Measurements from ENCODE around the gene POU5F1.

Gene POU5F1

GRCh38 chr6:31138982-31139381 lies 31.5 kb downstream of the POU5F1 start, which contains the start of gene PSORS1C2:
PSORS1C2 (minus strand) TSS chr6:31139066; CDS start chr6:31139026, 40 bp downstream.
- no peak for DNase-seq

GRCh38 chr6:31135710-31136109 lies 34.8 kb downstream of the POU5F1 start:
- DNase-seq: no peak

- no peak for DNase-seq
Observed at GRCh38 chr6:31132806-31133205, 37.7 kb downstream of the POU5F1 start.

GRCh38 chr6:31131595-31131994 lies 38.9 kb downstream of the POU5F1 start:
- no peak for DNase-seq

GRCh38 chr6:31130751-31131150 lies 39.7 kb downstream of the POU5F1 start:
- no peak for DNase-seq

- DNase-seq: no peak
Observed at GRCh38 chr6:31129130-31129529, 41.4 kb downstream of the POU5F1 start.

GRCh38 chr6:31128093-31128676 lies 42.3 kb downstream of the POU5F1 start:
- DNase-seq: peak; percentile 50 to 74 (median 54)

GRCh38 chr6:31126396-31127175 lies 43.9 kb downstream of the POU5F1 start:
- DNase-seq: no peak

- no peak for DNase-seq
Observed at GRCh38 chr6:31125586-31126363, 44.7 kb downstream of the POU5F1 start.

GRCh38 chr6:31125162-31125561 lies 45.3 kb downstream of the POU5F1 start:
- peak in 2 of 4 experiments; percentile 6 to 23 for DNase-seq

- DNase-seq: peak in 3 of 4 experiments; percentile 10 to 41 (median 19)
Observed at GRCh38 chr6:31122791-31123706, 47.4 kb downstream of the POU5F1 start.

- no peak for DNase-seq
Observed at GRCh38 chr6:31121131-31121790, 49.2 kb downstream of the POU5F1 start.

GRCh38 chr6:31120151-31120915 lies 50.1 kb downstream of the POU5F1 start, which contains the start of gene CDSN:
CDSN (minus strand) TSS chr6:31120446; CDS start chr6:31120419, 27 bp downstream.
- DNase-seq: no peak

GRCh38 chr6:31118178-31118577 lies 52.3 kb downstream of the POU5F1 start:
- DNase-seq: no peak

- no peak for DNase-seq
Observed at GRCh38 chr6:31116661-31117385, 53.7 kb downstream of the POU5F1 start.

- no peak for DNase-seq
Observed at GRCh38 chr6:31115941-31116560, 54.4 kb downstream of the POU5F1 start.

GRCh38 chr6:31114970-31115849 lies 55.3 kb downstream of the POU5F1 start:
- DNase-seq: peak in 3 of 4 experiments; percentile 24 to 59 (median 38)

GRCh38 chr6:31114541-31114878 lies 56.0 kb downstream of the POU5F1 start, which contains the start of gene PSORS1C1:
PSORS1C1 (plus strand) TSS chr6:31114800; CDS start chr6:31129633, 14,833 bp downstream.
- DNase-seq: no peak
